AG10803 (cell line): Measurements from ENCODE around the gene ACOT7.

ENCODE experiments used
- DNase-seq: peaks from one replicate; pipeline ENCODE4 v3.0.0; 2010; ENCODE audit warnings: low read depth
- H3K4me3 ChIP-seq: 2 replicates; pipeline ENCODE4 v1.5.1; 2011; ENCODE audit warnings: mild to moderate bottlenecking, low read length, control low read depth
- CTCF ChIP-seq: conservative IDR thresholded peaks from 2 replicates; pipeline ENCODE4 v1.5.1; 2011; ENCODE audit warnings: mild to moderate bottlenecking, low read length, control low read depth, inconsistent platforms

ACOT7 gene

GRCh38 chr1:6269720-6270400, 123.7 kb downstream of the ACOT7 start:
- no peak overlapping the region for H3K4me3 ChIP-seq
- TF ChIP-seq CTCF: no peak
- no peak for DNase-seq

- no peak overlapping the region for H3K4me3 ChIP-seq
- TF ChIP-seq CTCF: no peak
- DNase-seq: no peak
Observed at GRCh38 chr1:6269296-6269695, 124.3 kb downstream of the ACOT7 start.

- no peak for DNase-seq
- no peak overlapping the region for H3K4me3 ChIP-seq
- no peak for TF ChIP-seq CTCF
Observed at GRCh38 chr1:6268415-6268814, 125.2 kb downstream of the ACOT7 start.

- TF ChIP-seq CTCF: no peak
- no peak overlapping the region for H3K4me3 ChIP-seq
- no peak for DNase-seq
Observed at GRCh38 chr1:6267686-6268322, 125.8 kb downstream of the ACOT7 start.

GRCh38 chr1:6266641-6267040, 126.9 kb downstream of the ACOT7 start:
- no peak for DNase-seq
- no peak overlapping the region for H3K4me3 ChIP-seq
- TF ChIP-seq CTCF: no peak

GRCh38 chr1:6265151-6265550, 128.4 kb downstream of the ACOT7 start:
- TF ChIP-seq CTCF: no peak
- no peak for DNase-seq
- H3K4me3 ChIP-seq: no peak overlapping the region

- peak; percentile 28 for DNase-seq
- no peak overlapping the region for H3K4me3 ChIP-seq
- TF ChIP-seq CTCF: no peak
Observed at GRCh38 chr1:6263716-6264115, 129.9 kb downstream of the ACOT7 start.
